PC-9 (cell line): Measurements from ENCODE around the gene ASF1A.

Experiments used
- CTCF ChIP-seq: fragments of 200-600 bp; sonication (generic); conservative IDR thresholded peaks from 2 replicates; pipeline ENCODE4 v1.6.1; 2017; ENCODE audit warnings: mixed run types, antibody characterized with exemption, mild to moderate bottlenecking, moderate library complexity
- EZH2 ChIP-seq: fragments of 200-600 bp; sonication (generic); IDR thresholded peaks from 2 replicates; pipeline ENCODE4 v1.8.0; 2017; ENCODE audit warnings: antibody characterized with exemption, low read depth

DNA sequence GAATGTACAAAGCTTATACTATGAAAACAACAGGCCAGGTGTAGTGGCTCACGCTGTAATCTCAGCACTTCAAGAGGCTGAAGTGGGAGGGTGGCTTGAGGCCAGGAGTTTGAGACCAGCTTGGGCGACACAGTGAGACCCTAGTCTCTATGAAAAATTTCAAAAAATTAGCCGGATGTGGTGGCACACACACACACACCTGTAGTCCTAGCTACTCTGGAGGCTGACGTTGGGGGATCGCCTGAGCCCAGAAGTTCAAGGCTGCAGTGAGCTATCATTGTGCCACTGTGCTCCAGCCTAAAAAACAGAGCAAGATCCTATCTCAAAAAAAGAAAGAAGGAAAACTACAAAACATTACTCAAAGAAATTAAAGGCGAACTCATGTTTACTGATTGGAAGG, 7.3 kb upstream of the ASF1A start:
- TF ChIP-seq CTCF (no peak), EZH2 (no peak)
